Measurements from ENCODE around the gene ENPP3.

GRCh38 chr6:131761762-131762067 is 124.6 kb downstream of the ENPP3 start:
- no peak for TF ChIP-seq POLR2A (IDR thresholded peaks at IDR 0.05; ENCODE audit: low read length)
- TF ChIP-seq GATA1 (IDR thresholded peaks at IDR 0.05; ENCODE audit: low read depth, low read length), result no peak
